C4-2B (cell line): ENCODE results near the gene TREML4.

ENCODE experiments used
- CTCF ChIP-seq: fragments of 450-650 bp; conservative IDR thresholded peaks from 2 replicates; pipeline ENCODE4 v1.5.1; 2017; ENCODE audit warnings: mild to moderate bottlenecking
- ZFX ChIP-seq: fragments of 450-650 bp; IDR thresholded peaks from 2 replicates; pipeline ENCODE4 v1.6.1; 2017

- TF ChIP-seq CTCF (no peak), ZFX (no peak)
Measured at GRCh38 chr6:41269716-41270115, 41.6 kb downstream of the TREML4 start.
